Hepatocyte (in vitro differentiated cells): Measurements from ENCODE around the gene SEMA3D.

Experiments used
- EZH2 ChIP-seq: fragments of 200-600 bp; sonication (generic); IDR thresholded peaks from 2 replicates; pipeline ENCODE4 v1.6.1; 2016; ENCODE audit warnings: antibody characterized with exemption, mild to moderate bottlenecking, borderline replicate concordance
- EZH2phosphoT487 ChIP-seq: fragments of 200-600 bp; sonication (generic); IDR thresholded peaks from one replicate; pipeline ENCODE4 v1.6.1; 2018; ENCODE audit warnings: antibody characterized with exemption, mild to moderate bottlenecking, low read depth, moderate library complexity; ENCODE audit not compliant: unreplicated experiment, severe bottlenecking
- TF ChIP-seq, protein P1 (sequence below): fragments of 200-600 bp; sonication (generic); IDR thresholded peaks from 2 replicates; pipeline ENCODE4 v1.5.1; 2016; ENCODE audit warnings: antibody characterized with exemption, mild to moderate bottlenecking; ENCODE audit not compliant: poor library complexity

GRCh38 chr7:85060696-85061095 lies 126.2 kb downstream of the SEMA3D start:
- TF ChIP-seq, protein P1, sequence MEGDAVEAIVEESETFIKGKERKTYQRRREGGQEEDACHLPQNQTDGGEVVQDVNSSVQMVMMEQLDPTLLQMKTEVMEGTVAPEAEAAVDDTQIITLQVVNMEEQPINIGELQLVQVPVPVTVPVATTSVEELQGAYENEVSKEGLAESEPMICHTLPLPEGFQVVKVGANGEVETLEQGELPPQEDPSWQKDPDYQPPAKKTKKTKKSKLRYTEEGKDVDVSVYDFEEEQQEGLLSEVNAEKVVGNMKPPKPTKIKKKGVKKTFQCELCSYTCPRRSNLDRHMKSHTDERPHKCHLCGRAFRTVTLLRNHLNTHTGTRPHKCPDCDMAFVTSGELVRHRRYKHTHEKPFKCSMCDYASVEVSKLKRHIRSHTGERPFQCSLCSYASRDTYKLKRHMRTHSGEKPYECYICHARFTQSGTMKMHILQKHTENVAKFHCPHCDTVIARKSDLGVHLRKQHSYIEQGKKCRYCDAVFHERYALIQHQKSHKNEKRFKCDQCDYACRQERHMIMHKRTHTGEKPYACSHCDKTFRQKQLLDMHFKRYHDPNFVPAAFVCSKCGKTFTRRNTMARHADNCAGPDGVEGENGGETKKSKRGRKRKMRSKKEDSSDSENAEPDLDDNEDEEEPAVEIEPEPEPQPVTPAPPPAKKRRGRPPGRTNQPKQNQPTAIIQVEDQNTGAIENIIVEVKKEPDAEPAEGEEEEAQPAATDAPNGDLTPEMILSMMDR = no peak
- TF ChIP-seq EZH2 (no peak), EZH2phosphoT487 (no peak)
